GM21381 (cell line): ENCODE data around the gene PLD2.

Source experiments
- ATAC-seq: cut with Tn5 transposase; IDR thresholded peaks from one replicate; pipeline ENCODE4 v1.9.1; 2021; ENCODE audit warnings: mild to moderate bottlenecking, moderate library complexity; ENCODE audit not compliant: unreplicated experiment

Gene PLD2

DNA sequence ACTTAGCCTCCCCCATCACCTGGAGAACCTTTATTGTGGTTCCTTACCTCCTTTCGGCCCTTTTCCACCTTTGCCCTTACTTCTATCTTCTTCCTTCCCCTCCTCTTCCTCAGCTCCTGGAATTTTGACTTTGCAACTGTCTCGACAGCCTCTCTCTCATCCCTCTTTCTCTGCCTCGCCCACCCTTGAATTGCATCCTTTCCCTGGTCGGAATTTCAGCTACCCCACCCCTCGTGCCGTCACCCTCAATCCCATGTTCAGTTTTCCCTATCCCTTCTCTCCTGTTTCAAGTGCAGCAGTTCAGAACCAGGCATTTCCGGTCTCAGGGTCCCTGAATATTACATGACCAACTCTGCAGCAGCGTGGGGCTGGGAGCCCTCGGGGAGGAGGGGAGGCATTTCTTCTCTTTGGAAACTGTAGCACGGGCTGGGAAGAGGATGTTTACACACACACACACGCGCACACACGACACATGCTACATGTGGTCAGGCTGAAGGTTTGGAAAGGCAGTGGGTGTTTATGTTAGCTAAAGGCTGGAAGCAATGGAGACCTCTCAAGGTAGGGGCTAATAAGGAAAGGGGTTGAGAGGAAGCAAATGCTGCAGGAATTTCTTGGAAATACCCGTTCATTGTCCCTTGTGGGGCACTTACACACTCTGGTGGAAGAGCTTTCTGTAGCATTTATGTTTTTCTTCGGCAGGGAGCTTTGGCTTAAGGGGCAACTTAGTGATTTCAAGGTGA is 27.2 kb downstream of the PLD2 start:
- ATAC-seq = no peak

GRCh38 chr17:4834681-4835020 is 27.7 kb downstream of the PLD2 start:
- no peak for ATAC-seq

DNA sequence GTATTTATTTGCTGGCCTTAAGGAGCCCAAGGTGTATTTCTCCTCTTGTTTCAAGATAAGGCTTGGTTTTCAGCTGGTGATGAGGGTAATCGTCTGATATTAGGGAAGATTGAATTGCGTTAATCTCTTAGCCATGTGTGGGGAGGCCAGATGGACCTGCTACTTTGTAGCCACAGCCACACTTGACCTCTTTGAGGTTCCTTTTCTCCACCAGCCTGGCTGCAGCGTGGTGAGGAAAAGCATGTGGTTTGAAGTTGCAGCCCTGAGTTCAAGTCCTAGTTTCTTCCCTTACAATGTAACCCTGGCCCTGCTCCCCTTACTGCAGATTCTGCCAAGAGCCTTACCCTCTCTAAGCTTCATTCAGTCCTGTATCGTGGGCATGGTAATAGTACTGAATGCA is 29.3 kb downstream of the PLD2 start:
- ATAC-seq = no peak

DNA sequence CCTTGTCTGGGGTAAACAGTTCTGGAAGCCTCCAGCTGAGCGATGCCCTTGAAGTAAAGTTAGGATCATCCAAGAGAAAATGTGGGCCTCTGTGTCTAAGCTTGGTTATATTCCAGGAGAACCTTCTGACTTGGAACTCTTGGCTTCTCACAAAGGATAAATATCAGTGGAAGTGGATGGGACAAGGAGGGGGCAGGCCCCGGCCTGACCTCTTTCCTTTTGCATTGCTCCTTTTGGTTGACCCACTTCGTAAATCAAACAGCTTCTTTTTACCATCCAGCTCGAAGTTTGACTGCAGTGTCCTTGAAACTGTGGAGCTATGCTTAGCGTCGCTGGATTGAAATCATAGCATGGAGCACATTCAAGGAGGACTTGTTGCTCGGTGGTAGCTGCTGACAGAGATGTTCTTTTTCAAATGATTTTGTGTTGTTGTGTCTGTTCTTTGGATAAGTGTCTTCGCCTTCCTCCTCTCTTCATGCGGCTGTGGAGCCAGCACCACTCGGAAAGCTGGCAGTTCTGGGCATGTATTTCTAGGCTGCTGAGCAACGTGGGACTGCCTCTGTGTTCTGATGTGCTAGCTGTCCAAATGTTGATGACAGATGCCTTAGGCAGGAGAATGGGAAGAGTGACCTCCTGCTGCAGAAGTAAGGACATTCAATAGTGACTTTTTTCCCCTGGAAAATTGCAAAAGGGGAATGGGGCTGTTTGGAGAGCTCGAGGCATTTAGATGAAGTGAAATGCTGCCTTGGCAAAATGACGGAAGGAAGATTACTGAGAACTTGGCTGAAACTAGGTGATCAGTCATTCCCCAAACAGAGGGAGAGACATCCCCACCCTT is 30.7 kb downstream of the PLD2 start:
- ATAC-seq = no peak

GRCh38 chr17:4838309-4838785 is 31.4 kb downstream of the PLD2 start:
- no peak for ATAC-seq

GRCh38 chr17:4839221-4839620 is 32.3 kb downstream of the PLD2 start:
- ATAC-seq = no peak

GRCh38 chr17:4839965-4840892 is 33.3 kb downstream of the PLD2 start:
- ATAC-seq = no peak

GRCh38 chr17:4840893-4841242 is 33.9 kb downstream of the PLD2 start:
- no peak for ATAC-seq

GRCh38 chr17:4842376-4842775 is 35.4 kb downstream of the PLD2 start:
- no peak for ATAC-seq

DNA sequence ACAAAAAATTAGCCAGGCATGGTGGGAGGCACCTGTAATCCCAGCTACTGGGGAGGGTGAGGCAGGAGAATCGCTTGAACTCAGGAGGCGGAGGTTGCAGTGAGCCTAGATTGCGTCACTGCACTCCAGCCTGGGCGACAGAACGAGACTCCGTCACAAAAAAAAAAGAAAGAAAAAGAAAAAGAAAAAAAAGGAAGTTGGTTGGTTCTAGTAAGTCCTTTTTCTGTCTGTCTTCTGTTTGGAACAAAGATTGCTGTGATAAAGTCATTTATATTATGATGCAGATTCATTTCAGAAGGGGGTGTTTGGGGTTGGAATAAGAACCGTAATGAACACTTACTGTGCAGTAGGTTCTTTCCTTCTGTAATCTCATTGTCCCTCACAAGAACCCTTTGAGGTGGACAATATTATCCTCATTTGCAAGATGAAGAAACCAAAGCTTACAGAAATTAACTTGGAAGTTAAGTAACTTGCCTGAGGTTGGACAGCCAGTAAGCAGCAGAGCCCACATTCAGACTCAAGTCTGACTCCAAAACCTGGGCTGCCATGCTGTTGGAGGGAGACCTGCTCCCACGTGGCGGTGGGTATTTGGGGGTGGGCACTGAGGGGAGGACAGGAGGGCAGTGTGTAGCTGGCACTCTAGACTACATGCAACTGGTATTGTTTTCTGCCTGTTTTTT is 36.5 kb downstream of the PLD2 start:
- ATAC-seq = no peak

GRCh38 chr17:4845118-4845517 is 38.2 kb downstream of the PLD2 start:
- ATAC-seq = no peak

GRCh38 chr17:4846635-4847390 is 39.9 kb downstream of the PLD2 start:
- ATAC-seq = no peak

DNA sequence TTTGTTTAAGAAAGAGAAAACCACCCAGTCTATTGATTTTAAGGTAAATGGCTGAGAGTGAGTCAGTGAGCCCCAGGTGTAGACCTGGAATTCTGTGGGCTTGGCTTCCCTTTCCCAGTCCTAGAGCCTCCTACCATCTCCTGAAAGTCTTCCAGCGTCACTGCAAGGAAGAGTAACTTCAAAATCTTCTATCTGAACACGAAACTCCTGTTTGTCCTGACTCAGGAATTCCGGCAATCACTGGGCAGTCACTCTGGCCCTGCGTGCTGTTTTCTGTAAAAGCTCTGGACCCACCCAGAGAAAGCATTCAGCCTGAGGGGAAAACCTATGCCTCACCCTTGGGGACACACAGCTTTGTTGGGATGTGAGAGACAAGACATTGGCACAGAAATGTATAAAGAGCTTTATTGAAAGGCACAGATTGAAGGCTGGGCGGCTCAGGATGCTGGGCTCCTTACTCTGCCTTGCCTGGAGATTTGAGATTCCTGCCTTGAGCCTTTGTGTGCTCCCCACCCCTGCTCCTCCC is 42.1 kb downstream of the PLD2 start:
- no peak for ATAC-seq

DNA sequence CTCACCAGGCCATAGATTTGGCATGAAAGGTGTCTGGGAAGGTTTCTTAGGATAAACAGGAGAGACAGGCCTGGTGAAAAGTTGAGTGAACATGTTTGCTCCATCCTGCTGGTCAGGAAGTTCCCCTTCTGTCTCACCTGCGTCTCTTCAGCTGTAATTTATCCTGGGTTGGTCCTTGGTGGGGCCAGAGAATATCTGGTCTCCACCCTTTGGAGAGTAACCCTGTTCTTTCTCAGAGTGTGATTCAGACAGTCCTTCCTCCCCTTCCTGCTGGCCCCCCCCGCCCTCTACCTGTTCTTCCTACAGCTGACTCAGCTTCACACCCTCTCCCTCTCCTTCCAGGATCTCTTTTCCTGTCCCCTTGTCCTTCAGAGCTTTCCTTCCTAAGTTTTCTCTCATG is 43.3 kb downstream of the PLD2 start:
- ATAC-seq = no peak

DNA sequence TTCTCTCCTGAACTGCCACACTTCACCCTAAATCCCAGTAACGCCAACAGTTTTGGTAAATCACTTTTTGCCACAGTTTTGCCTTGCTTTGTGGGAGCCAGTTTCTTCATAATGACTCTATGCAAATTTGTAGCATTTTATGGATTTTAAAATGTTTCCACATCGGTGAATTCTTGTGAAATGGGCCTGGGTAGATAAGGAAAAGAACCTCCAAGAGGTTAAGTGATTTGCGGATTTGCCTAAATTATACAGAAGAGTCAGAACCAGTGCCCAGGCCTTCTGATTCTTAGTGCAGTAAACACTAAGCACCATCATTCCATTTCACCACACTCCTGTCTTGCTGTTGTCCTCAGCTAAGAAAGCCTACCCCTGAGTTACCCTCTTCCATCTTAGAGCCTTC is 44.1 kb downstream of the PLD2 start:
- ATAC-seq = no peak

- ATAC-seq = no peak
Measured at GRCh38 chr17:4852567-4853207, 45.7 kb downstream of the PLD2 start.

DNA sequence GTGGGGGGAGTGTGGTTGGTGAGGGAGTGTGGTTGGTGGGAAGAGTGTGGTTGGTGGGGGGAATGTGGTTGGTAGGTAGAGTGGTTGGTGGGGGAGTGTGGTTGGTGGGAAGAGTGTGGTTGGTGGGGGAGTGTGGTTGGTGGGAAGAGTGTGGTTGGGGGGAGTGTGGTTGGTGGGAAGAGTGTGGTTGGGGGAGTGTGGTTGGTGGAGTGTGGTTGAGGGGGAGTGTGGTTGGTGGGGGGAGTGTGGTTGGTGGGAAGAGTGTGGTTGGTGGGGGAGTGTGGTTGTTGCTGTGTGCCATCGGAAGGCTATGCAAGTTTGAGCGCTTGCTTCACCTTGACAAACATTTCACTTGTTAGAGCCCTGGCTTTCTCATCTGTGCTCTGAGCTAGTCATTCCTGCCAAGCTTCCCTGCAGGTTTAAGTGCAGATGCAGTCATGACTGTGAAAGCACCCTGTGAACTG is 46.3 kb downstream of the PLD2 start:
- ATAC-seq = no peak

- no peak for ATAC-seq
Measured at GRCh38 chr17:4854111-4854681, 47.2 kb downstream of the PLD2 start.
